ENCODE results near the gene RAB11FIP2.

- TF ChIP-seq TAF1 (IDR thresholded peaks at IDR 0.05; ENCODE audit: borderline replicate concordance, insufficient read depth, low read length) (no peak), SIN3A (IDR thresholded peaks at IDR 0.05; ENCODE audit: borderline replicate concordance, insufficient read depth, low read length) (no peak), REST (IDR thresholded peaks at IDR 0.05; ENCODE audit: insufficient read depth in 1 of 2, low read depth in 2 of 2, low read length in 2 of 2) (no peak)
Observed at GRCh38 chr10:118042827-118043242, 3.9 kb downstream of the RAB11FIP2 start.
